GM19239 (cell line): ENCODE measurements around the gene ROBO1.

ENCODE experiments used
- DNase-seq: peaks from one replicate; pipeline ENCODE4 v3.0.0; 2011; ENCODE audit warnings: low spot score; ENCODE audit not compliant: insufficient read length
- FAIRE-seq: peaks from 2 replicates; lab custom pipeline; 2011; peaks lifted over from hg19 to GRCh38; lab: Jason Lieb, UNC

The ROBO1 gene

DNA sequence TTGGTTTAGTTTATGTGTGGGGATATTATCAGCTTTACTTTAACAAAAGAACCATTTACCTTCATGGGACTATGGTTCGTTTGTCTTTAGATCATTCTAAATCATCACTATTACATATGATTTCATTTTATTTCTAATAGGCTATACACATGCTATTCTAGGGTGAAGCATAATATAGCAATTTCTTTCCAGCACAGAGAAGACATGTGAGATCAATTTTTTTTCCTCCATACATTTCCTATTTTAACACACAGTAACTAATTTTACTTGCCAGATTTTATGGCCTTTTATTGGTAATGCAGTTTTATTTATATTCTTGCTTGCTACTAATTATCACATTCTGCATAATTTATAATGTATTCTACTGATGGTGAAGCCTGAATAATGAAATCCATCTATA, 287.1 kb downstream of the ROBO1 start:
- FAIRE-seq (no peak), DNase-seq (no peak)

DNA sequence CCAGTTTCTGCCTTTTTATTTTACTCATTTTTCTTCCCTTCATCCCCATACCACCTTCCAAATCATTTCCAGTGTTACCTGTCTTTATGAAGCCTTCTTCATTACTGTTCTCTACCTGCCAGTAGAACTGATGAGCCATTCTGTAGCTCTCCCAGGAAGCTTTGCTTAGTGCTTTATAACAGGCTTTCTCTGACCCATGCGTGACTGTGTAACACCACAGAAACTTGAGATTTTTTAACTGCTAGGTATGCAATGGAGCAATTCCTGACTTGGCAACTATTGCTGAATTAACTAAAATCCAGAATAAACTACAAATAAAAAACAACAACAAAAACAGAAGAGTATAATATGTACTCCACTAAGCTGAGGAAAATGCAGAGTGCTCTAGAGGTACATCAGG, 289.2 kb downstream of the ROBO1 start:
- DNase-seq = no peak
- FAIRE-seq = no peak

DNA sequence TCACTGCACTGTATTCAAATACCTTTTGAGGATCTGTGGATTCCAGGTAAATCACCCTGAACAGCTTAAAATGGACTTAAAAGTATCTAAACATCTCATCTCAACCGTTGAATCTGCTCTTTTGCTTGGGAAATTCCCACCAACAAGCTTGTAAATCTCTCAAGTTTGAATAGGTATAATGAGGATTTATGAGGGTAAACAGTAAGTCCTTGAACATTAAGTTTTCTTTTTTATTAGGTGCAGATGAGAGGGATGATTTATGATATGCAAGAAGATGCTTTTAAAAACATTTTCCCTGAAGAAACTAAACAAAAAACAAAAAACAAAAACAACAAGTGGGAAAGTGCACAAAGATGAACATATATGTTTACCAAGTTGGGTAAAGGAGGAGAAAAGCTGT, 290.6 kb downstream of the ROBO1 start:
- no peak for FAIRE-seq

DNA sequence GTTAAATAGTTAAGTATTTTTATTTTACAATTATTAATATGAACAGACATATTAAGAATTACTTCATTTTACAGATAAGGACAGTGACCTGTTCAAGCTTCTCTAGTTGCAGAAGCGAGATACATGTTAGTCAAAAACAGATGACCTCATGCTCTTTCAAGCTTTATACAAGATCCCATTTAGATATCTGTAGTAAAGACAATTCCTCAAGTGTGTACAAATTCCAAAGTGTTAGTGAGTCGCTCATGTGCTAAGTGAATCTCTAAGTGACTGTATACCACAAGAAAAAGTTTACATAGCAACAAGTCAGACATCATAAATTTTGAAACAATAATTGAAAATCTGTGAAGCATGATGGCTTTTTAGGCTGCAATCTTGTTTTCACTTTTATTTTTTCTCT, 293.8 kb downstream of the ROBO1 start:
- FAIRE-seq = no peak
- DNase-seq = no peak

More for the DNA sequence above, 290.6 kb downstream of the ROBO1 start:
- DNase-seq = no peak

DNA sequence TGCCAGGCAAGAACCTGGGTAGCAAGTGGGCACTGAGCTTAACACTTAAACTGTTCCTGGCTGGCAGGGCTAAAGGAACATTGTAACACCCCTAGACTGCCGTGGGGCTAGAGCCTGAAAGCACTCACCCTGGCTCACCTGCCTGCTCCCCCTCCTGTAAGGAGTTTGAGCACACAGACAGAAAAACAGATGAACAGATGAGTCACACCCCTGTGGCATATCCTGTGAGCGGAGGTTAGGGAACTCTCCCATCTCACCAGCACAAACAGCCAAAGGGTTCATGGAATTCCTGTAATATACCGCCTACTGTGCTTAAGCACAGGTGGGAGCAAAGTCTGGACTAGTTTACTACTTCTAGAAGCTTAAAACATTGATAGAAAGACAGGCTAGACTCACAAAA, 300.1 kb downstream of the ROBO1 start:
- FAIRE-seq (no peak), DNase-seq (no peak)

DNA sequence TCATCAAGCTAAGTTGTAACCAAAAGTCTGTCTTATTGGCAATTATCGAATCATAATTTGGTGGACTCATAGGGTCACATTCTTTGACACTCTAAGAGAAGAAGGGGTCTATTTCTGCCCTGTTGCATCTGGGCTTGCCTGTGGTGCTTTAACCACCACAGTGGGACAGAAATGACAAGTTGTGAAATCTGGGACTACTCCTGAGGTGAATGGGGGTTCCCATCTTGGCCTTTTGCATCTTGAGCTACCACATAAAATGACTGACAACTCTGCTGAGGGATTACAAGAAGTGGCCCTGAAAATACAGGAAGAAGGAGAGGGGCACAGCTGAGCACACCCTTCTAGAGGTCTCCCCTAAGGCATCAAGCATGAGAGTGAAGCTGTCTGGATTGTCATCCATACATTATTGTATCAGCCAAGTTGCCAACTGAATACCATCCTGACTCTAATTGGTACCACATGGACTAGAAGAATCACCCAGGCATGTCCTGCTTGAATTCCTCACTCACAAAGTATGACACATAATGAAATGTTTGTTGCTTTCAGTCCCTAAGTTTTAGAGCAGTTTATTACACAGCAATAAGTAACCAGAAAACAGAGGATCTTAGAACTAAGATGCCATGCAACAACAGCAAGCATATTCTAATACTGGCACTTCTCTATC, 306.5 kb downstream of the ROBO1 start:
- no peak for FAIRE-seq
- no peak for DNase-seq

DNA sequence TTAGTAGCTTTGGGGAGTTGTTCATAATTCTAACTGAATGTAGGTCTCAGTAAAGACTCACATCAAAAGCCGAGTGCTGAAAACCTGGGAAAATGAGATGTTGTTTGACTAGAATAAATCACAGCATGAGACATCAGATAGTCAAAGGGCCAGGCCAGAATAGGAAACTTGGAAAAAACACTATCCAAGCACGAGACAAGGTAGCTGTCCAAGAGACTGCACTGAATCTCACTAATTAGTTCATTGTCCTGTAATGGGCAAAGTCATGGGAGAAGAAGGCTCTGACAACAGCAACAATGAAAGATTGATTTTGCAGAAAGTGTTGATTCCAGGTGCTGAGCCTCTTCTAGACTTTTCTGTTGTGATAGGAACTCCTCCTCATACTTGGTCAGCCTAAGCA, 314.2 kb downstream of the ROBO1 start:
- DNase-seq = no peak
- FAIRE-seq = no peak

DNA sequence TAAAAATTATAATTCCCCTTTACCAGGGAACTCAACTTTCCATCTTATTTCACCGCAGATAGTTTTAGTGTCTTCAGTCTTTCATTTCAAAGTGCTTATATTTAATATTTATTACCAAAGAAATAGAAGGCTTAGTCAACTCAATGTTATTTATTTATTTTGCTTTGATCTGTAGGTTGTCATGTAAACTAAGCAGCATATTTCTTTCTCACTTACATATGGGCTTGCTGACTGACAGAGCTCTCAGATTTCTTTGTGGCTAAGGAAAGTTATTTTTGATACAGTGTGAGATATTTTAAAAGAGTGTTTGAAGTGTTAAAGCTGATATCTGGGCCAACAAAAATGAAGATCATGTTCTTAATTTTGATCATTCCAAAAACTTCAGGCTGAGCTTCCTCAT, 331.4 kb downstream of the ROBO1 start:
- no peak for FAIRE-seq
- no peak for DNase-seq

DNA sequence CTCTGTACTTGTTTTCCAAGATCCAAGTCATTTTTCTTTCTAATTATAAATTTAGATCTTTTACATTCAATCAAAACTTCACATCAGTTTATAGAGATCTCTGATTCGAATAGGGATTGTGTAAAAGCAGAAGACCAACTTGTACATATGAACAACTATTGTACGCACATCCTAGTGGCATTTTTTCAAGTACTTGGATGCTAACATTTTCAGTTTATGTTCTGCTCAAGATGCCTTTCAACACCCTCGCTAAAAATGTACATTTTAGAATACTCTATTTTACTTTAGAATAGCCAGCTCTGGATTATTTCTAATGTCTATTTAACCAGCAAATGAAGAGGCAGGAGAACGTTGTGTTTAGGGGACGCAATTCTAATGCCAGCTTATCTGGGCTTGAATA, 340.7 kb downstream of the ROBO1 start:
- FAIRE-seq = no peak
- DNase-seq = no peak

DNA sequence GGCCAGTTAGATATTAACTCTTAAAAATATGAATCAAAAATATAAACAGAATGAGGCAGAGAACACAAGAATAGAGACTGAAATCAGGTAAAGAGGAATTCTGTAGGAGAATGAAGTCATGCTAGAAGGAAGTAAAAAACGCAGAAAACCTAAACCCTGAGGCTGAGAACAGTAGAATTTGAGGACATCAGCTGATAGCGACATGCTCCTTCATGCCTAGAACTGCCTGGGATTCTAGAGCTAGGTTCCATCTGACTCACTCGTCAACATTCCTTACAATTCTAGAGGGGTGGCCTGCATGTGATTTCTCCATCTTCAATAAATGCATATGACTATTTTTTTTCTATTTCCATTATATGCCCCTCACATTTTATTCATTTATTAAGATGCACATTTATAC, 343.0 kb downstream of the ROBO1 start:
- no peak for DNase-seq
- no peak for FAIRE-seq

DNA sequence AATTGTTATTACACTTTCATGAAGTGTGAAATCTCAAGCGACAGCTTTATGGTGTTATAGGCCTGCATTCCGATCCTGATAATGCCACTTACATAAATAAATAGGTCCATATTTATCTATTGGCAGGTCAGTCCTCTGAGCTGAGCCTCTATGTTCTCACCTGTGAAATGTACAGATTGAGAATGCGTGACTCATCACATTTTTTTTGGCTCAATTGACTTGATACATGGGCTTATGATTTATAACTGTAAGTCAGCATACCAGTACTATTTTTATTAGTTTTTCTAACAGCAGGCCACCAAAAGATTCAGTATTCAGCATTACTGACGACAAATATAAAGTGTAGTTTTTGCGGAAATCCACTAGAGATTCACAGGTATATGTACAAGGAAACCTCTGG, 344.4 kb downstream of the ROBO1 start:
- no peak for FAIRE-seq
- DNase-seq = no peak

DNA sequence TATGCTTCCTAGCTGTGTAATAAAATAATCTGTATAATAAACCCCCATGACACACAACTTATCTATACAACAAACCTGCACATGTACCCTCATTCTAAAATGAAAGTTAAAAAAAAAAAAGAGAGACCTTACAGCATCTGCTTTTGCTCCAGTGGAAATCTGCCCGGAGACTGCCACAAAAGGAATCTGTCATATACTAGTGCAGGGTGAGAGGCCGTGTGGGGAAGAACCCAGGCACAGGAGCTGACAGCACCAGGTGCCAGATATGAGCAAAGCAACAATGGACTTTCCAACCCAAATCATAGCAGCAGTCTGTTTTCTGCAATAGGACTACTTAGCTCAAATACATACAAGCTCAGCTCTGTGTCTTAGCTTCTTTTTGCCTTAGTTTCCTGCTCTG, 346.5 kb downstream of the ROBO1 start:
- FAIRE-seq (no peak), DNase-seq (no peak)

DNA sequence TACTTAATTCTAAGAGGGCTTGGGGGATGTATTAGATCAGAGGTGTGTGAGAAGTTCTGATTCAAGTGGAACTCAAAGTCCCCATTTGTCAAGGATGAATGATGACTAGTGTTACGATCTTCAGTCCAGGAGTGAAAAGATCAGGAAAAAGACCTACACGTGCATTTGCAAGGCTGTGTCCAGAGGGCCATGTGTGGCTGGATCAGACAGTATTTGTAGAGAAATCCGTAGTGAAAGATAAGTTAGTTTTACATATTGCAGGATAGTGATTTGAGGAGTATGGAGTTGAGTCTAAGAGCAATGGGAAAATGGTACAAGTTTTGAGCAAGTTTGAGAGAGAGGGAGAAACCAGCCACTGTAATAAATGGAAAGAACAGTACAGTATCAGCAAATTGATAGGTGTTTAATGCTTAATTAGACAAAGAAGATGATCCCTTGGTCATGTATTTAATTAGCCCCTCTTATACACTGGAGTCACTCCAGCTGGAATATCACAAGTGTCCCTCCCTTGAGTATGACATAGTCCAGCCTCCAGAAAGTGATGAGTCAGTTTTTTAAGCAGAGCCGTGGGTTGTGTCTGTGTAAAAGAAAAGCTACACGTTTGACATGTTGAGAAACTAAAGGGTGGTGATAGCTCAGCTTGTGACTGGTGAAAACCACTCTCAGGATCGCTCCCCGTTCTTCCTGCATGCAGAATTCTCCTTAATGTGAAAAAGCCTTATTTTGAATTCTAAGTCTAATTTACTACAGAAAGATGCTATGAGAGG, 348.8 kb downstream of the ROBO1 start:
- DNase-seq (no peak), FAIRE-seq (no peak)

DNA sequence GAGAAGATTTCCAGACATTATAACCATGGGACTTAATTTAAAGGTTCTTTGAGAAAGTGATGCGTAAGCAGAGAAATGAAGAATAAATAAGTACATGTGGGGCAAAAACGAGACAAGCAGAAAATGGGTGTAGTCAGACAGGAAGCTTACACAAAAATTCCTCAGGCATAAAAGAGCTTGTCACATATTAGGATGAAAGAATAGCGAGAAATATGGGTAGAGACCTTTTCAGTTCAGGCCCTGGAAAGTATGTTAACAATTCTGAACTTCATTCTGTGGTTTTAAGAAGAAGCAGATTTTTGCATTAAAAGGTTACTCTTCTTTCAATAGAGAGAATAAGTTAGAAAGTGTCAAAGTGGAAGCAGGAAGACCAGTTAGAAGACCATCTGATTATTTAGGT, 352.4 kb downstream of the ROBO1 start:
- FAIRE-seq (no peak), DNase-seq (no peak)

DNA sequence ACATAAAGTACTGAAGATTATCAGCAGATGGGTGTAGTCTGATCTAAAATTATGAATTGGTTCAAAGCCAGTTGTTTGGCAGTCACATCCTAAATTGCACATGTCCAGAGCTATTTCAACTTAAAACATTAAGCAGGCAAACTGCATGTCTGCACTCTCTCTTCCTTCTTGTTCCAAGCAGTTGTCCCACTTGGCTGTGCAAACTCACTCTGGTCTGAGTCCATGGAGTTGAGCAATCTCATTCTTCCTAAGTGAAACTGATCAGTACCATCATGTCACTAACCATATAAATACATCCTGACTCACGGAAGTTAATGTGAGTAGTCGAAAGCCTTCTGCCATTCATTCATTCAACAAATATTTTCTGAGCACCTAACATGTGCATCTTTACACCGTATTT, 353.0 kb downstream of the ROBO1 start:
- no peak for DNase-seq
- FAIRE-seq = no peak

DNA sequence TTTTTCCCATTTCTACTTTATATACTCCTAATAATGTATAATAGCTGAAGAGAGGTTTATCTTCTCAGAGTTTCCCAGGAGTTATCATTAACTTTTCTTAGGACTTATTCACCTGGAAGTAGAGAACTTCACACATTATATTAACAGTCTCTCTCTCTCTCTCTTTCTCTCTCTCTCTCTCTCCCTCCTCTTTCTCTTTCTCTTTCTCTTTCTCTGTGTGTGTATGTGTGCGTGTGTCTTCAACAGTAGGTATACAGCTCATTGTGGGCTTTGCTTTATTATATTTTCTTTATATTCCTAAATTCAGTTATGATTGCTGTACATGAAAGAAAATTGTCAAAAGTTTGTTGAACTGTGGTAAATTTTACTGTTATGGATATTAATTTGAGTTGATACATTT, 353.8 kb downstream of the ROBO1 start:
- FAIRE-seq (no peak), DNase-seq (no peak)

DNA sequence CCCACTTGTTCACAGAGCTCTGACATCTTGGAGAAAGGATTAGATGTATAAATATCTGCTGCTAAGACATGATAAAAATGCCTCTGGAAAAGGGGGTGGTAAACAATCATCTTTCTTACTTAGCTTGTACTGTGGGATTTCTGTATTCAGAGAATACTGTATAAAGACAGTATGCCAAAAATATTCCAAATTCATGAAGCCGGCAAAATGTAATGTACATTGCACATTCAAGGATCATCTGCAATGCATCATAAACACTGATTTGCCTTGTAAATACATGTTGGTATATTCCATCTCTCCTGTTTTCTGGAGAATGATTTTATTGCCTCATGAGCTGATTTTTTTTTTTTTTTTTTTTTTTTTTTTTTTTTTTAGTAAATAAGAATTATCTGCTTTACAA, 355.3 kb downstream of the ROBO1 start:
- FAIRE-seq (no peak), DNase-seq (no peak)

DNA sequence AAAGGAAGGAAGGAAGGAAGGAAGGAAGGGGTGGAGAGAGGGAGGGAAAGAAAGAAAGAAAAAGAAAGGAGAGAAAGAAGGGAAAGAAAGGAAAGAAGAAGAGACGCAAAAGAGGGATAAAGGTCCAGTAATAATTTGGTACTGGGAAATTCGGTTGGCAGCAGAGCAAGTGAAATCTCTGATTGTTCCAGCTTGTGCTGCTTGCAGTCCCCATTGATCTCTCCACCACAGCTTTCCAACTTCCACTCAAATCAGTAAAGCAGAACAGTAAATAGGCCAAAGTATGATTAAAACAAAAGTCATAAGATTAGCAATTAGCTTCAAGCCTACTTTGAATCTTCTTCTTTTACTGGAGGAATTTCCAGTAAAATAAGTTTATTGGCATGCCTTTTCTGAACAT, 357.2 kb downstream of the ROBO1 start:
- DNase-seq (no peak), FAIRE-seq (no peak)

DNA sequence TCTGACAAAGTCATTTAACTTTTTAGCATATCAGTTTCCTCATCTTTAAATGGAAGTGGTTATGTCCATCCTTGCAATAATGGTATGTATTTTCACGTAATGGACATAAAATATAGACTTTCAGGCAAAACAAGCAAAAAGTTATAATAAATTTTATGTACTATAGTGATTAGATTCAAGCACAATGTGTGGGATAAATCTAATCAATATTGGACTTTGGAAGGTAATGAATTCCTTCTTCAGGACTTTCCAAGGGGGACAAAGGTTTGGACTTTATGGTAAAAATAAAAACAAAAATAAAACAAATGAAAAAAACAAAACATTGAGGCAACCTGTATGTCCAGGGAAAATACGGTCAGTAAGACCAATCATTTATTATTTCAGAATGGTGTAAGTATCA, 357.7 kb downstream of the ROBO1 start:
- FAIRE-seq (no peak), DNase-seq (no peak)

DNA sequence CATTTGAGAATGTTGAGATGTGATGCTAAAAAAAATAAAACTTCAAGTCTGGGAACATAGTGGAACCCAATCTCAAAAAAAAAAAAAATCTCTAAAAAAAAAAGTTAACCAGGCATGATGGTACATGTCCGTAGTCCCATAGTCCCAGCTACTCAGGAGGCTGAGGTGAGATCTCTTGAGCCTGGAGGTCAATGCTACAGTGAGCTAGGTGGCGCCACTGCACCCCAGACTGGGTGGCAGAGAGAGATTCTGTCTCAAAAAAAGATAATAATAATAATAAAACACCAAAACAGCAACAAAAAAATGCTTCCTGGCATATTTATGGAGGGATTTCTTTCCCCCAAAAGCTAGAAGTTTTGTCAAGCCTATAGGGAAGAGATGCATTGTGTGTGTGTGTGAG, 361.6 kb downstream of the ROBO1 start:
- DNase-seq (no peak), FAIRE-seq (no peak)

DNA sequence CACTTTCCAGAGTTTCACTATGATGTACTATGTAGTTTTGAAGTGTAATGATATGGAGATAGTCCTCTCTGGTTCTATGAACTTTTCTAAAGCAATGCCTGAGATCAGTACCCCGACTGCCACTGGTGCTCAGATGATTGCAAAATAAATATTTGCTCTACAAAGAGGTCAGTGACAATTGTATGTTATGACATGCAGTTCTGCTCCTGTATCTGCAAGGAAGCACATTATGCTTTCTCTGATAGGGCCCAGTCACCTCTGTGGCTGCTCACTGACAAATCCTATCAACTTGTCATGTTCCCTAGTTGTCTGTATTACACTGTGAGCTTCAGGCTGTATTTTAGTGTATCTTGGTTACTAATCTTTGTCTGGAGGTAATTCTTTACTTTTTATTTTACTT, 362.6 kb downstream of the ROBO1 start:
- no peak for FAIRE-seq
- no peak for DNase-seq

DNA sequence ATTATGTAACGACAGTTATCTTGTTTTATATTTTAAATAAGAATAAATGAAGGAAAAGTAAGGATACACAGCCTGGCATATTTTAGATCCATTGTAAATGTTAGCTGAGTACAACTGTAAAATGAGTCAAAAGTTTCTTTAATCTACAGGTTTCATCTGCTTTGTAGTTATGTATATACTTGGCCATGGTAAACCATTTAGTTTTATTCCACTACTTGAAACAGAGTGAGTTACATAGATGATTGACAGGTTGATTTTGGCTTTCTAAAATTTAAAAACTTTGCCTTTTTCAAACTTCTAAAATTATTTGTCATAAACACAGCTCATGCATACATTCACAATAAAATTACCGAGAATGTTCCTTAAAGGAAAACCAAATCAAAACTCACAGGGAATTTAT, 371.2 kb downstream of the ROBO1 start:
- no peak for FAIRE-seq
- no peak for DNase-seq
